ENCODE measurements around the gene MYO1D. TPM values are rescaled to one million over a fixed set of nuclear protein-coding genes. Genes with fewer than 3 reads are reported as not detected.

The MYO1D gene
- total and polyA plus RNA-seq, 2 of the 13 experiments (the other 11 are each of a cell fraction or from before 2014, with no cell fraction given): 13.2 to 17.3 TPM

GRCh38 chr17:32692179-32692578 lies 184.7 kb downstream of the MYO1D start:
- ATAC-seq: no peak
- H2AFZ ChIP-seq (ENCODE audit: low read length): no peak overlapping the region
- no peaks in the 10 kb centered on the region for H3K27me3 ChIP-seq (ENCODE audit: control insufficient read depth in 1 of 2, insufficient read depth in 2 of 2, low read length in 2 of 2)
- BruUV-seq (replicated peaks): no TSS peak
- ChIA-PET POLR2A (no interaction called here), CTCF (ENCODE audit: low intra/inter-chr PET ratio, low total read pairs) (no interaction called here)
- intact Hi-C loops (cut with micrococcal nuclease; ENCODE audit: unreplicated experiment) (no loop called here), in situ Hi-C loops (cut with HindIII; ENCODE audit: extremely low pct_ligation_motif_present, low pct_unique_long_range_greater_than_20kb) (no loop called here)
- H3K27ac ChIP-seq (ENCODE audit: extremely low read length, insufficient read depth, low read length): no peak overlapping the region
- H4K20me1 ChIP-seq (ENCODE audit: insufficient read depth, low read length): no peaks in the 10 kb centered on the region
- no peaks in the 10 kb centered on the region for H3K36me3 ChIP-seq (replicated peaks in 1 of 2; ENCODE audit: control insufficient read depth in 1 of 2, insufficient read depth in 2 of 2, low read length in 2 of 2)
- WGBS (ENCODE audit: low lambda C conversion rate): 89% methylated on average over 2 of the region's 2 CpGs
- H3K9me3 ChIP-seq (ENCODE audit: low read length): no peaks in the 10 kb centered on the region
- no peaks in the 10 kb centered on the region for H3K79me2 ChIP-seq (ENCODE audit: insufficient read depth, low read length)
- H3K4me1 ChIP-seq (ENCODE audit: insufficient read depth, low read length): no peaks in the 10 kb centered on the region
- no peak for TF ChIP-seq THAP9 (CRISPR knock-in tag; IDR thresholded peaks at IDR 0.05; ENCODE audit: borderline replicate concordance)
- TF ChIP-seq MATR3 (CRISPR knock-in tag; IDR thresholded peaks at IDR 0.05): no peak
- TF ChIP-seq NRL (CRISPR knock-in tag; IDR thresholded peaks at IDR 0.05; ENCODE audit: borderline replicate concordance): no peak
- TF ChIP-seq ZNF605 (CRISPR knock-in tag; IDR thresholded peaks at IDR 0.05): no peak
- no peak for TF ChIP-seq ATAD3A (CRISPR knock-in tag; IDR thresholded peaks at IDR 0.05)
- TF ChIP-seq SPEN (CRISPR knock-in tag; IDR thresholded peaks at IDR 0.05; ENCODE audit: low read depth): no peak
- no peak overlapping the region for H3K4me2 ChIP-seq (ENCODE audit: low read depth, low read length)
- no peak overlapping the region for H3K4me3 ChIP-seq (replicated peaks in 1 of 3; ENCODE audit: insufficient read depth in 1 of 3, low read depth in 2 of 3, low read length in 3 of 3)
- no peak for DNase-seq (ENCODE audit: low spot score)
- no peak overlapping the region for H3K9ac ChIP-seq (ENCODE audit: insufficient read depth, low read depth, low read length)
- FAIRE-seq: no peak

- DNase-seq (ENCODE audit: low spot score): no peak
- Histone ChIP-seq H3K36me3 (replicated peaks in 1 of 2; ENCODE audit: control insufficient read depth in 1 of 2, insufficient read depth in 2 of 2, low read length in 2 of 2) (no peaks in the 10 kb centered on the region), H3K27me3 (ENCODE audit: control insufficient read depth in 1 of 2, insufficient read depth in 2 of 2, low read length in 2 of 2) (no peaks in the 10 kb centered on the region; a peak in 1 of 5 replicates), H3K9ac (ENCODE audit: insufficient read depth, low read depth, low read length) (no peak overlapping the region), H4K20me1 (ENCODE audit: insufficient read depth, low read length) (no peaks in the 10 kb centered on the region), H3K27ac (ENCODE audit: extremely low read length, insufficient read depth, low read length) (no peak overlapping the region), H3K4me2 (ENCODE audit: low read depth, low read length) (no peak overlapping the region), H3K4me1 (ENCODE audit: insufficient read depth, low read length) (peaks cover 3% of the 10 kb centered on the region; the same call in 1 of the 2 replicates), H3K79me2 (ENCODE audit: insufficient read depth, low read length) (no peaks in the 10 kb centered on the region), H3K4me3 (replicated peaks in 1 of 3; ENCODE audit: insufficient read depth in 1 of 3, low read depth in 2 of 3, low read length in 3 of 3) (no peak overlapping the region), H2AFZ (ENCODE audit: low read length) (no peak overlapping the region), H3K9me3 (ENCODE audit: low read length) (no peaks in the 10 kb centered on the region)
- ATAC-seq: no peak
- FAIRE-seq: no peak
- POLR2A ChIA-PET: no interaction called here
- CTCF ChIA-PET (ENCODE audit: low intra/inter-chr PET ratio, low total read pairs): no interaction called here
- intact Hi-C loops (cut with micrococcal nuclease; ENCODE audit: unreplicated experiment) (no loop called here), in situ Hi-C loops (cut with HindIII; ENCODE audit: extremely low pct_ligation_motif_present, low pct_unique_long_range_greater_than_20kb) (no loop called here)
- BruUV-seq (replicated peaks): no TSS peak
- WGBS (ENCODE audit: low lambda C conversion rate): 99% methylated on average over 7 of the region's 7 CpGs
- TF ChIP-seq TBX2 (CRISPR knock-in tag; IDR thresholded peaks at IDR 0.05; ENCODE audit: borderline replicate concordance) (no peak), TGIF2 (CRISPR knock-in tag; IDR thresholded peaks at IDR 0.05) (no peak), DDIT3 (CRISPR knock-in tag; IDR thresholded peaks at IDR 0.05) (no peak), ZNF674 (CRISPR knock-in tag; IDR thresholded peaks at IDR 0.05; ENCODE audit: low read depth) (no peak), ZNF557 (CRISPR knock-in tag; IDR thresholded peaks at IDR 0.05) (no peak), SP2 (CRISPR knock-in tag; IDR thresholded peaks at IDR 0.05) (no peak), ZNF724P (CRISPR knock-in tag; IDR thresholded peaks at IDR 0.05; ENCODE audit: borderline replicate concordance) (no peak), ZNF672 (CRISPR knock-in tag; IDR thresholded peaks at IDR 0.05) (no peak), CREM (IDR thresholded peaks at IDR 0.05) (no peak), CREM (CRISPR knock-in tag; IDR thresholded peaks at IDR 0.05) (no peak)
Observed at GRCh38 chr17:32689348-32689747, 187.6 kb downstream of the MYO1D start.

Measured in HepG2 (cell line).